K562 treated with DMSO at 1 percent for 24 hours (cell line): ENCODE data around the gene STRAP. TPM values are rescaled to one million over a fixed set of nuclear protein-coding genes. Genes with fewer than 3 reads are reported as not detected.

Experiments
- total RNA-seq: library from RNA; unstranded; fragments of 300-600 nt; gene quantifications from 2 replicates; pipeline ENCODE4 v1.2.3, GENCODE V29; 2022; ENCODE audit warnings: low read depth; ENCODE audit not compliant: insufficient read depth

Gene STRAP, protein sequence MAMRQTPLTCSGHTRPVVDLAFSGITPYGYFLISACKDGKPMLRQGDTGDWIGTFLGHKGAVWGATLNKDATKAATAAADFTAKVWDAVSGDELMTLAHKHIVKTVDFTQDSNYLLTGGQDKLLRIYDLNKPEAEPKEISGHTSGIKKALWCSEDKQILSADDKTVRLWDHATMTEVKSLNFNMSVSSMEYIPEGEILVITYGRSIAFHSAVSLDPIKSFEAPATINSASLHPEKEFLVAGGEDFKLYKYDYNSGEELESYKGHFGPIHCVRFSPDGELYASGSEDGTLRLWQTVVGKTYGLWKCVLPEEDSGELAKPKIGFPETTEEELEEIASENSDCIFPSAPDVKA
- 39.1 and 47.7 TPM in 2 replicates for total RNA-seq

DNA sequence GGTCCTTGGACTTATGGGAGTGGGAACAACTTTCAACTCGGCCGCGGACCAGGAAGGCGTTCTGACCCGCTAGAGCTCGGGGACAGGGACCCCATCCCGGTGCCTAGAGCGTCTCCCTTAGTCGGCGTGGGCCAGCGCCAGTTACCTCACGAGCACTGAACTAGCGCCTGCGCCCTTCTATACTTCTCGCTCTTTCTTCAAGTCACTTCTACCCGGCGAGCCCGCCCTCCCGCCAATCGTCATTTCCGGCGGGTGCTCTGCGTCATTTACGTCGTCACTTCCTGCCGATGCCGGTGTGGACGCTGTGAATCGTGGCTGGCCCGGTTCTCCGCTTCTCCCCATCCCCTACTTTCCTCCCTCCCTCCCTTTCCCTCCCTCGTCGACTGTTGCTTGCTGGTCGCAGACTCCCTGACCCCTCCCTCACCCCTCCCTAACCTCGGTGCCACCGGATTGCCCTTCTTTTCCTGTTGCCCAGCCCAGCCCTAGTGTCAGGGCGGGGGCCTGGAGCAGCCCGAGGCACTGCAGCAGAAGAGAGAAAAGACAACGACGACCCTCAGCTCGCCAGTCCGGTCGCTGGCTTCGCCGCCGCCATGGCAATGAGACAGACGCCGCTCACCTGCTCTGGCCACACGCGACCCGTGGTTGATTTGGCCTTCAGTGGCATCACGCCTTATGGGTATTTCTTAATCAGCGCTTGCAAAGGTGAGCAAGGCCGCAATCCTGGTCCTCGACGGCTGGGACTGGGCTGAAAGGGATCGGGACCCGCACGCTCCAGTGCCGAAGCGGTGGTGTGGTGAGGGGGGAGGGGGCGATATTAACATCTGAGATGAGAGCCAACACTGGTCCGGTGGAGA, at the start of gene STRAP:
STRAP (plus strand) TSS at position 270 of the 854 bp plus-strand sequence; CDS start at position 591, 321 bp downstream.

DNA sequence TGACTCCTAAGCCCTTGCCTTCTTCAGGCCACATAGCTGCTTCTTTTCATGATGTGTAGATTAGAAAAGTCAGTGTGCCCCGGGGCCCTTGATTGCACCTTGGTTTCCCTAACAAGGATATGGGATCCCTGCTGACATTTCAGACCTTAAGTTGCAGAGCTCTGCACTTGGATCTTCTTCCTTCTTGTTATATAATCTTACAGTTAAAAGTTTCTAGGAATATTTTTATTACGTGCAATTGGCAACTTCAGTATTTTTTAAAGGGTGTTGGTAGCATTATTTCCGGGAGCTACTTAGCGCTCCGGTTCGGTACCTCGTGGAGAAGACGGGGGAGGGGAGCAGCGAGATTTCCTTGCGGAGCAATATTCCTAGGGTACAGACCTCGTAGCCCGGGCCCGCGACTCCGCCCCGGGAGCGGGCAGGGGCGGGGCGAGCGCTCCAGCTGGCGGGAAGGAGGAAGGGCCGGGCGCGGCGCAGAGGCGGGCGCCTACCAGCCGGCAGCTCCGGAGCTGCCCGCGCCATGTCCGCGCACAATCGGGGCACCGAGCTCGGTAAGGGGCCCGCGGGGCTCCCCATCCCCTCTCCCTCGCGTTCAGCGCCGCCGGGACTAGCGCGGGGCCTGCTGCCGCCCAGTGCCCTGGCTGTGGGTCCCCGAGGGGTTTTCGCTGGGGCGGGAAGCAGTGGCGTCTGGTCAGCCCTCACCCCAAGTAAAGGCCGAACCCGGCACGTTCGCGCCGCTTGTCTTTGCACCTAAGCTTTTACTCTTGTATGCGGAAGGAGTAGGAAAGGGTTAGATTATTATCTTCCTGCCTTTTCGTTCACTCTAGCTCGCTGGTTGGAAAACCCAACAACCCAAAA, 28.9 kb downstream of the STRAP start, which contains the start of gene DERA:
DERA (plus strand) TSS at position 469 of the 858 bp plus-strand sequence; CDS start at position 521, 52 bp downstream.

Other genes starting within 250 kb of the STRAP start
- 0.09 TPM in 1 of 2 replicates, not detected in the other for gene EPS8, start 93.0 kb upstream of the STRAP start, total RNA-seq
- gene DERA, start 28.9 kb downstream of the STRAP start, total RNA-seq: 14.3 and 14.9 TPM in 2 replicates